Neuron (in vitro differentiated cells): ENCODE results near the gene KRTAP5-1.
"Not testable (repeated sequence)": the region's sequence is repeated elsewhere in the genome, so short reads cannot be mapped to it uniquely, and the experiment has no call there.

ENCODE experiments used
- H2AFZ ChIP-seq: one replicate; pipeline ENCODE4 v1.6.1; 2013; ENCODE audit warnings: low read depth, mild to moderate bottlenecking, inconsistent platforms, low read length, moderate library complexity
- H3K27me3 ChIP-seq: one replicate; pipeline ENCODE4 v1.6.1; 2013; ENCODE audit warnings: low read length; ENCODE audit not compliant: insufficient read depth
- H3K36me3 ChIP-seq: one replicate; pipeline ENCODE4 v1.6.1; 2013; ENCODE audit warnings: low read length; ENCODE audit not compliant: insufficient read depth
- H3K4me1 ChIP-seq: one replicate; pipeline ENCODE4 v1.6.1; 2013; ENCODE audit warnings: low read length; ENCODE audit not compliant: insufficient read depth
- H3K4me3 ChIP-seq: 2 replicates; pipeline ENCODE4 v1.5.1; 2013; ENCODE audit warnings: mild to moderate bottlenecking, low read length, moderate library complexity
- H3K9me3 ChIP-seq: one replicate; pipeline ENCODE4 v1.6.1; 2013; ENCODE audit warnings: low read length

KRTAP5-1 gene, protein sequence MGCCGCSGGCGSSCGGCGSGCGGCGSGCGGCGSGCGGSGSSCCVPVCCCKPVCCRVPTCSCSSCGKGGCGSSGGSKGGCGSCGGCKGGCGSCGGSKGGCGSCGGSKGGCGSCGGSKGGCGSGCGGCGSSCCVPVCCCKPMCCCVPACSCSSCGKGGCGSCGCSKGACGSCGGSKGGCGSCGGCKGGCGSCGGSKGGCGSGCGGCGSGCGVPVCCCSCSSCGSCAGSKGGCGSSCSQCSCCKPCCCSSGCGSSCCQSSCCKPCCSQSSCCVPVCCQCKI

GRCh38 chr11:1584661-1585370 lies at the start of gene KRTAP5-1:
KRTAP5-1 (minus strand) TSS chr11:1585283; CDS start chr11:1585249, 34 bp downstream.
- H3K9me3 ChIP-seq, H3K27me3 ChIP-seq, H3K36me3 ChIP-seq, H3K4me3 ChIP-seq, H2AFZ ChIP-seq, H3K4me1 ChIP-seq: not testable (repeated sequence)

DNA sequence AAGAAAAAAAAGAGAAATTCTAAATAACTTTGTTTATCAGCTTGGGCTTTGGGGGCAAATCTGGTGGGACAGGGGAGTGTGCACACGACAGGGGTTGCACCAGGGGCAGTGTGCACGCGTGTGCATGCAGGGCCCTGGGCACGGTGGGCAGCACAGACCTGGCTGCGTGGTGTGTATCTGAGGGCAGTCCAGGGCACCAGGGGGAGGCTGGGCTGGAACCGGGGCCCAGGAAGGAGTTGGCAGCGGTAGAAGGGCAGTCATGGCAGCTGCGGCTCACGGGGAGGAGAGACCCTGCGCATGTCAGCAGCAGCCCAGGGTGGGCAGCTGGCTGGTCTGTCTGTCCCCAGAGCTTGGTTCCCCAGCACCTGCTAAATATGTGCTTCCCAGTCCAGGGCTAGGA lies 48.8 kb upstream of the KRTAP5-1 start:
- Histone ChIP-seq H3K9me3 (no peaks in the 10 kb centered on the region), H2AFZ (no peak overlapping the region), H3K27me3 (peaks cover 21% of the 10 kb centered on the region), H3K4me3 (no peak overlapping the region), H3K4me1 (peaks cover 2% of the 10 kb centered on the region), H3K36me3 (no peaks in the 10 kb centered on the region)

- H2AFZ ChIP-seq = no peak overlapping the region
- H3K36me3 ChIP-seq = no peaks in the 10 kb centered on the region
- no peaks in the 10 kb centered on the region for H3K9me3 ChIP-seq
- H3K4me3 ChIP-seq = no peak overlapping the region
- peaks cover 18% of the 10 kb centered on the region for H3K27me3 ChIP-seq
- H3K4me1 ChIP-seq = peaks cover 2% of the 10 kb centered on the region
These were observed 47.1 kb upstream of the KRTAP5-1 start for GRCh38 chr11:1632053-1632714.

- no peak overlapping the region for H3K4me3 ChIP-seq
- no peaks in the 10 kb centered on the region for H3K36me3 ChIP-seq
- peaks cover 14% of the 10 kb centered on the region for H3K27me3 ChIP-seq
- no peak overlapping the region for H2AFZ ChIP-seq
- peaks cover 2% of the 10 kb centered on the region for H3K4me1 ChIP-seq
- no peaks in the 10 kb centered on the region for H3K9me3 ChIP-seq
These were observed 46.0 kb upstream of the KRTAP5-1 start for GRCh38 chr11:1631066-1631568.

GRCh38 chr11:1630271-1630670 lies 45.2 kb upstream of the KRTAP5-1 start:
- Histone ChIP-seq H3K4me1 (peaks cover 2% of the 10 kb centered on the region), H3K9me3 (no peaks in the 10 kb centered on the region), H3K4me3 (no peak overlapping the region), H3K27me3 (peaks cover 20% of the 10 kb centered on the region), H3K36me3 (no peaks in the 10 kb centered on the region), H2AFZ (no peak overlapping the region)

DNA sequence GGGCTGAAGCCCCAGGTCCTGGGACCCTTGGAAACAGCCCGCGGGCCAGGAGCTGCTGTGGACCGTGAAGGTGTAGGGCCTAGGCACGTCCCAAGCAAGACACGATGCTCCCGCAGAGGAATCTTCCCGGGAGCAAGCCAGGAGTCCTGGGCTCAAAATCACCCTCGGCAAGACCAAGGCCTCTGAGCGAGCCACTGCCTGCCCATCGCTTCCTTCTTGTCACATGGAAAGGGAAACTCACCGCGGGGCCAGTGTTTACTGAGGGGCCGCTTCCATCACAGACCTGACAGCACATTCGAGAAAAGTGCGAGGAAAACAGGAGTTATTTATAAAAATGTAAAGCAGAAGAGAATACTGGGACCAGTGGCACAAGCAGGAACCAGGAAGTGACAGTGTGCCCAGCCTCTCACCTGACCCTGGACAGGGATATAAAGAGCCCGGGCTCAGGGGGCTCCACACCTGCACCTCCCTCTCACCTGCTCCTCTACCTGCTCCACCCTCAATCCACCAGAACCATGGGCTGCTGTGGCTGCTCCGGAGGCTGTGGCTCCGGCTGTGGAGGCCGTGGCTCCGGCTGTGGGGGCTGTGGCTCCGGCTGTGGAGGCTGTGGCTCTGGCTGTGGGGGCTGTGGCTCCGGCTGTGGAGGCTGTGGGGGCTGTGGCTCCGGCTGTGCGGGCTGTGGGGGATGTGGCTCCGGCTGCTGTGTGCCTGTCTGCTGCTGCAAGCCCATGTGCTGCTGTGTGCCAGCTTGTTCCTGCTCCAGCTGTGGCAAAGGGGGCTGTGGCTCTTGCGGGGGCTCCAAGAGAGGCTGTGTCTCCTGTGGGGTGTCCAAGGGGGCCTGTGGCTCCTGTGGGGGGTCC lies 44.5 kb upstream of the KRTAP5-1 start, which contains the start of gene KRTAP5-5:
KRTAP5-5 (plus strand) TSS at position 450 of the 860 bp plus-strand sequence; CDS start at position 516, 66 bp downstream.
- Histone ChIP-seq H3K27me3 (peaks cover 23% of the 10 kb centered on the region), H3K4me1 (peaks cover 2% of the 10 kb centered on the region), H3K36me3 (no peaks in the 10 kb centered on the region), H2AFZ (no peak within 1 kb of the TSS), H3K4me3 (no peak within 1 kb of the TSS), H3K9me3 (no peaks in the 10 kb centered on the region)

DNA sequence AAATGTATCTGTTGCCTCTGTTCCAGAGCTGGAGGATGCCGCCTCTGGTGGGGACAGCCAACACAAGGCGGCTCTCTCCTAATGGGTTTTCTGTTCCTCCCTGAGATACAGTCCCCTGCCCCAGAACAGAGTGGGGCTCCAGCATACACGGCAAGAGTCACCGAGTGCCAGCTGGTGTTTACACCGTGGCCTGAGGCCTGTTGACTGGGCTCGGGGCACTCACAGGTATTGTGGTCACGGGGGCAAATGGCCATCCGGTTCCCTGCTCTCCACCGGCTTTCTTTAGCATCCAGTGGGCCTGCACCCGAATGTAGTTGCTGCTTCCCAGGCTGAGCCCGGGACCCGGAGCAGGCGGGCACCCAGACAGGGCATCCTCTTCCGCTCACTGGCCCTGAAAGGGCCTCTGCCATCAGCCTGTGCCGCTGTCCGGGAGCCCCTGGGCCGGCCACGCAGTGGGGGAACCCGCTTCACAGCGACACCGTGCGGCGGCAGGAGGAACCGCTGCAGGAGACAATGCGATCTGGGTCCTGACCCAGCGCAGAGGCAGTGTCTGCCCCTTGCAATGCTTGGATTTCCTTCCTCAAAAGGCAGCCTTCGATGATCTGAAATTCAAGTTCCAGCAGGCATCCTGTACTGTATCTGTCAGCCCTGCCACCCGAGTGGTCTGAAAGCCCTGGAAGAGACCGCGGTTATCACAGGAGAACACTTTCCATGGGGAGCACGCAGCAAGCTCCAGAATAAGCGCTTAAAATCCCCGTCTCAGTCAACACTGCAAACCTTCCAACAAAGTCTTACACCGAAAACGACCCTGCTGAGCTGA lies 43.6 kb upstream of the KRTAP5-1 start:
- Histone ChIP-seq H3K36me3 (no peaks in the 10 kb centered on the region), H3K4me1 (peaks cover 2% of the 10 kb centered on the region), H3K27me3 (peaks cover 23% of the 10 kb centered on the region), H2AFZ (no peak overlapping the region), H3K4me3 (no peak overlapping the region), H3K9me3 (no peaks in the 10 kb centered on the region)

DNA sequence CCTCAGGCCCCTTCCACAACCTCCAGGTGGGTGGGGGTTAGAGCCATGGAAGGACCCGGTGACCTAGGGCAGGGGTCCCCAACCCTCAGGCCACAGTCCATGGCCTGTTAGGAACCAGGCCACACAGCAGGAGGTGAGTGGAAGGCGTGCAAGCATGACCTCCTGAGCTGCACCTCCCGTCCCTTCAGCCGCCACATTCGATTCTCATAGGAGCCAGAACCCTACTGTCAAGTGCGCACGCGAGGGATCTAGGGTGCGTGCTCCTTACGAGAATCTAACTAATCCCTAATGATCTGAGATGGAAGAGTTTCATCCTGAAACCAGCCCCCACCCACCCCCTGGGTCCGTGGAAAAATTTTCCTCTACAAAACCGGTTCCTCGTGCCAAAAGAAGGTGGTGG lies 40.5 kb upstream of the KRTAP5-1 start:
- H3K27me3 ChIP-seq = peaks cover 11% of the 10 kb centered on the region
- H3K4me3 ChIP-seq = no peak overlapping the region
- no peaks in the 10 kb centered on the region for H3K36me3 ChIP-seq
- no peaks in the 10 kb centered on the region for H3K9me3 ChIP-seq
- H2AFZ ChIP-seq = no peak overlapping the region
- peaks cover 2% of the 10 kb centered on the region for H3K4me1 ChIP-seq

DNA sequence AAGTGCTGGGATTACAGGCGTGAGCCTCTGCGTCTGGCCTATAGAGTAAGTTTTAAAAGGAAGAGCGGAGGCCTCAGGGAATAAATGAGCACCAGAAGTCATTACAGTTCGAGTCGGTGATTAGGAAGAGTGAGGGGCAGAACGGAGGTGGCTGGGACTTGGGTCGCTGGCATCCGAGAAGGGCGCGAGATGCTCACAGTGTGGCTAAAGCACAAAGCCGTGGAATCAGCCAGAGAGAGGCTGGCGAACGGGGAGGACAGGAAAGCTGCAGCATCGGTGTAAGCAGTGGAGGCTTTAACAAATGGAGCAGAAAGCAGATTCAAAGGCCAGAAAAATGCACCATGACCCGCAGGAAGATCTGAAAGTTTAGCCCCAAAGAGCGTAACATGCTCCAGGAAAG lies 39.5 kb upstream of the KRTAP5-1 start:
- Histone ChIP-seq H2AFZ (no peak overlapping the region), H3K27me3 (peaks cover 9% of the 10 kb centered on the region), H3K4me1 (peaks cover 2% of the 10 kb centered on the region), H3K9me3 (no peaks in the 10 kb centered on the region), H3K36me3 (no peaks in the 10 kb centered on the region), H3K4me3 (no peak overlapping the region)

DNA sequence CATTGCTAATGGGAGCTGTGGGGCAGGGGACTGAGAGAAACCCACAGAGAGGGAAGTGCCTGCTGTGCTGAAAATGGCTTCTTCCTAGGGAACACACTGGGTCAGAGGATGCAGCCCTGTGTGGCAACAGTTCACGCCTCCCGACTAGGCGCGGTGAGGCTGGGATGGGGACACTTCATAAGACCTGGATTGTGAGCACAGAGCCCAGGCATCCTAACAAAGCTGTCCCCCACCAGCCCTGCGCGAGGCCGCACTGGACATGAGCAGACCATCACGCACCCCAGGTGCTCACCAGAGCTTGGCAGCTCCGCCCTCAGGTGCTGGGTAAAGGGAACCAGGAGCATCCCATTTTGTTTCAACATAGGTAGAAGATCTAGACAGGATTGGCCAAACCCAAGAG lies 38.6 kb upstream of the KRTAP5-1 start:
- Histone ChIP-seq H3K9me3 (no peaks in the 10 kb centered on the region), H2AFZ (no peak overlapping the region), H3K27me3 (peaks cover 9% of the 10 kb centered on the region), H3K4me3 (no peak overlapping the region), H3K4me1 (no peaks in the 10 kb centered on the region), H3K36me3 (no peaks in the 10 kb centered on the region)

DNA sequence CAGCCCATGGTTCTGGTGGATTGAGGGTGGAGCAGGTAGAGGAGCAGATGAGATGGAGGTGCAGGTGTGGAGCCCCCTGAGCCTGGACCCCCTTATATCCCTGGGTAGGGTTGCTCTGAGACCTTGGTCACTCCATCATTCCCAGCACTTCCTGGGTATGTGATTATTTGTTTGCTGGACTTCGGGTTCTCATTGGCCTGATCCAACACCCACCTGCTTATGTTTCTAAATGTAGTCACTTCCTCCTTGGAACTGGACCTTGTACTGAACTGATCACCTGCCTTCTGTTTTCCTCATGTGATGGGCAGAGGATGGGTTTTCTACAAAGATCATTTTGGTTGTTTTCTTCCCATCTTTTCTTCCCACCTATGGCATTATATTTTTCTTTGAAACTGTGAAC lies 37.0 kb upstream of the KRTAP5-1 start, which contains the start of gene KRTAP5-4:
KRTAP5-4 (minus strand) TSS at position 53 of the 400 bp plus-strand sequence; CDS start at position 8, 45 bp downstream.
- Histone ChIP-seq H3K4me1 (no peaks in the 10 kb centered on the region), H3K4me3 (no peak within 1 kb of the TSS), H3K9me3 (no peaks in the 10 kb centered on the region), H3K36me3 (no peaks in the 10 kb centered on the region), H2AFZ (no peak within 1 kb of the TSS), H3K27me3 (peaks cover 11% of the 10 kb centered on the region)

GRCh38 chr11:1619449-1619848 lies 34.4 kb upstream of the KRTAP5-1 start:
- H3K4me3 ChIP-seq = no peak overlapping the region
- no peaks in the 10 kb centered on the region for H3K36me3 ChIP-seq
- no peaks in the 10 kb centered on the region for H3K9me3 ChIP-seq
- no peak overlapping the region for H2AFZ ChIP-seq
- H3K4me1 ChIP-seq = no peaks in the 10 kb centered on the region
- peaks cover 6% of the 10 kb centered on the region for H3K27me3 ChIP-seq
